K562 (cell line): ENCODE data around the gene BAIAP3. TPM values are rescaled to one million over a fixed set of nuclear protein-coding genes. Genes with fewer than 3 reads are reported as not detected.

ENCODE experiments used
- ARNT ChIP-seq, 2 experiments: fragments of 450-650 bp; IDR thresholded peaks; 2 replicates each; pipeline ENCODE4 v1.6.1; 2016; ENCODE audit warnings: mild to moderate bottlenecking in 1 of 2
- C11orf30 ChIP-seq: fragments of 450-650 bp; IDR thresholded peaks from 2 replicates; pipeline ENCODE4 v1.6.1; 2016; ENCODE audit warnings: low read depth, mild to moderate bottlenecking
- CHD7 ChIP-seq: fragments of 200-600 bp; sonication (generic); IDR thresholded peaks from one replicate; pipeline ENCODE4 v1.6.1; 2012; ENCODE audit warnings: mild to moderate bottlenecking, low read depth, low read length, inconsistent platforms
- KDM4B ChIP-seq, 2 experiments: fragments of 450-650 bp in 1 of 2; sonication (generic) in 1 of 2; IDR thresholded peaks; 2 replicates each; pipeline ENCODE4 v1.6.1; 2016 to 2017; ENCODE audit warnings: borderline replicate concordance in 2 of 2, antibody characterized with exemption in 1 of 2, low read depth in 1 of 2, mild to moderate bottlenecking in 1 of 2
- MAZ ChIP-seq, 2 experiments: fragments of 450-650 bp in 1 of 2; sonication (generic) in 1 of 2; formaldehyde crosslinking; IDR thresholded peaks in 1 of 2; conservative IDR thresholded peaks in 1 of 2; 2 replicates each; pipeline versions ENCODE4 v1.4.0 to v1.5.0; 2020; ENCODE audit warnings: mild to moderate bottlenecking in 1 of 2, missing genetic modification reagents in 1 of 2
- PML ChIP-seq: IDR thresholded peaks from 2 replicates; pipeline ENCODE4 v1.6.1; 2012; ENCODE audit warnings: low read length, inconsistent platforms
- TRIM24 ChIP-seq, 2 experiments: fragments of 450-650 bp; IDR thresholded peaks; 2 replicates each; pipeline ENCODE4 v1.6.1; 2016
- TSHZ1 ChIP-seq: fragments of 250-450 bp; sonication (Bioruptor Pico); IDR thresholded peaks from 2 replicates; pipeline ENCODE4 v1.4.0; 2020; ENCODE audit warnings: mild to moderate bottlenecking, moderate library complexity
- ZFP1 ChIP-seq: fragments of 450-650 bp; formaldehyde crosslinking; IDR thresholded peaks from 2 replicates; pipeline ENCODE4 v1.4.0; 2020; ENCODE audit warnings: mild to moderate bottlenecking, mixed read lengths
- ZNF165 ChIP-seq: fragments of 250-450 bp; sonication (Bioruptor Pico); IDR thresholded peaks from 2 replicates; pipeline ENCODE4 v1.4.0; 2020; ENCODE audit warnings: borderline replicate concordance
- ZNF184 ChIP-seq: sonication (generic); formaldehyde crosslinking; IDR thresholded peaks from 2 replicates; pipeline ENCODE4 v1.5.0; 2020; ENCODE audit warnings: missing genetic modification reagents
- ZNF239 ChIP-seq: fragments of 250-450 bp; sonication (Bioruptor Pico); IDR thresholded peaks from 2 replicates; pipeline ENCODE4 v1.4.0; 2020; ENCODE audit warnings: mild to moderate bottlenecking
- ZNF830 ChIP-seq: fragments of 250-450 bp; sonication (Bioruptor Pico); IDR thresholded peaks from 2 replicates; pipeline ENCODE4 v1.5.0; 2021; ENCODE audit warnings: mild to moderate bottlenecking
- polyA plus RNA-seq, 8 experiments: library from polyadenylated mRNA; depleted of rRNA in 4 of 8; stranded (reverse) in 5 of 8; unstranded in 3 of 8; fragments of >200 nt; fragmentation: Nextera tagmentation in 2 of 8; fragmentation: Illumina TruSeq in 1 of 8; extraction: Ambion mirVana in 2 of 8; extraction: Trizol in 1 of 8; gene quantifications; 2 replicates each; pipeline versions ENCODE4 v1.2.1 to v1.2.3, GENCODE V29; 2011 to 2014; ENCODE audit warnings: inconsistent platforms in 1 of 8, missing spikeins in 1 of 8
- total RNA-seq, 7 experiments: library from RNA; depleted of rRNA in 6 of 7; stranded (reverse); fragments of >200 nt in 6 of 7; fragmentation: Illumina TruSeq in 2 of 7; extraction: Trizol in 2 of 7; gene quantifications; 2 replicates each; pipeline versions ENCODE4 v1.2.1 to v1.2.3, GENCODE V29; 2011 to 2021; ENCODE audit warnings: low replicate concordance in 1 of 7

Gene BAIAP3
- total and polyA plus RNA-seq, 9 of the 15 experiments (the other 6 are each of a cell fraction or from before 2014, with no cell fraction given): 0.03 to 4.5 (median 0.57) TPM; not detected in 1

GRCh38 chr16:1331712-1332617 lies 1.5 kb upstream of the BAIAP3 start (continued):
- TF ChIP-seq MAZ (CRISPR knock-in tag; conservative IDR thresholded peaks at IDR 0.05 in 1 of 2, IDR thresholded peaks at IDR 0.05 in 1 of 2) (peak; percentile 80 to 95), CHD7 (no peak), KDM4B (IDR thresholded peaks at IDR 0.05; ENCODE audit: borderline replicate concordance in 2 of 2, low read depth in 1 of 2) (no peak), ZNF239 (CRISPR knock-in tag) (no peak), PML (no peak), C11orf30 (no peak), ZNF830 (CRISPR knock-in tag) (no peak), ZNF184 (CRISPR knock-in tag) (no peak), TRIM24 (IDR thresholded peaks at IDR 0.05) (no peak), ARNT (IDR thresholded peaks at IDR 0.05) (no peak), ZNF165 (CRISPR knock-in tag) (no peak), ZFP1 (no peak), TSHZ1 (CRISPR knock-in tag) (no peak)
